Dedifferentiated amniotic fluid mesenchymal stem cell (primary cell): ENCODE measurements around the gene TRAPPC10.

ENCODE experiments used
- DNase-seq: peaks from one replicate; pipeline ENCODE4 v3.0.0-alpha.2; 2016; ENCODE audit errors: extremely low spot score

TRAPPC10 gene

GRCh38 chr21:43981871-43982210 lies 30.3 kb upstream of the TRAPPC10 start:
- no peak for DNase-seq

GRCh38 chr21:43982489-43983078 lies 29.5 kb upstream of the TRAPPC10 start:
- no peak for DNase-seq

GRCh38 chr21:43983390-43983789 lies 28.7 kb upstream of the TRAPPC10 start:
- no peak for DNase-seq

- DNase-seq, result no peak
Observed at GRCh38 chr21:43983860-43984420, 28.2 kb upstream of the TRAPPC10 start.

- DNase-seq, result no peak
Observed at GRCh38 chr21:43984905-43985689, 27.0 kb upstream of the TRAPPC10 start.

- no peak for DNase-seq
Observed at GRCh38 chr21:43985690-43986251, 26.3 kb upstream of the TRAPPC10 start.

- no peak for DNase-seq
Observed at GRCh38 chr21:43986544-43987451, 25.3 kb upstream of the TRAPPC10 start.

- DNase-seq, result no peak
Observed at GRCh38 chr21:43987509-43987908, 24.6 kb upstream of the TRAPPC10 start.

GRCh38 chr21:43988016-43988415 lies 24.1 kb upstream of the TRAPPC10 start:
- DNase-seq, result no peak

- no peak for DNase-seq
Observed at GRCh38 chr21:43988506-43989230, 23.4 kb upstream of the TRAPPC10 start.

GRCh38 chr21:43989401-43989800 lies 22.7 kb upstream of the TRAPPC10 start:
- DNase-seq, result no peak

GRCh38 chr21:43991447-43991991 lies 20.6 kb upstream of the TRAPPC10 start:
- DNase-seq, result no peak

- no peak for DNase-seq
Observed at GRCh38 chr21:43992121-43992520, 20.0 kb upstream of the TRAPPC10 start.

- no peak for DNase-seq
Observed at GRCh38 chr21:43993420-43993934, 18.6 kb upstream of the TRAPPC10 start.

GRCh38 chr21:43994085-43994484 lies 18.0 kb upstream of the TRAPPC10 start:
- no peak for DNase-seq

GRCh38 chr21:43994646-43995045 lies 17.5 kb upstream of the TRAPPC10 start:
- DNase-seq, result no peak

- no peak for DNase-seq
Observed at GRCh38 chr21:43995521-43996105, 16.5 kb upstream of the TRAPPC10 start.

- DNase-seq, result no peak
Observed at GRCh38 chr21:43997766-43998742, 14.1 kb upstream of the TRAPPC10 start.

- no peak for DNase-seq
Observed at GRCh38 chr21:44000360-44000759, 11.7 kb upstream of the TRAPPC10 start.
